GM20431 (cell line): Measurements from ENCODE around the gene TAB3.

ENCODE experiments used
- in situ Hi-C: fragments of 300-500 bp; cut with MseI, MboI; formaldehyde crosslinking; loops from one replicate; pipeline ENCODE4 v1.15.0; 2020; ENCODE audit warnings: low sequenced_read_pairs; ENCODE audit not compliant: unreplicated experiment

The TAB3 gene, protein sequence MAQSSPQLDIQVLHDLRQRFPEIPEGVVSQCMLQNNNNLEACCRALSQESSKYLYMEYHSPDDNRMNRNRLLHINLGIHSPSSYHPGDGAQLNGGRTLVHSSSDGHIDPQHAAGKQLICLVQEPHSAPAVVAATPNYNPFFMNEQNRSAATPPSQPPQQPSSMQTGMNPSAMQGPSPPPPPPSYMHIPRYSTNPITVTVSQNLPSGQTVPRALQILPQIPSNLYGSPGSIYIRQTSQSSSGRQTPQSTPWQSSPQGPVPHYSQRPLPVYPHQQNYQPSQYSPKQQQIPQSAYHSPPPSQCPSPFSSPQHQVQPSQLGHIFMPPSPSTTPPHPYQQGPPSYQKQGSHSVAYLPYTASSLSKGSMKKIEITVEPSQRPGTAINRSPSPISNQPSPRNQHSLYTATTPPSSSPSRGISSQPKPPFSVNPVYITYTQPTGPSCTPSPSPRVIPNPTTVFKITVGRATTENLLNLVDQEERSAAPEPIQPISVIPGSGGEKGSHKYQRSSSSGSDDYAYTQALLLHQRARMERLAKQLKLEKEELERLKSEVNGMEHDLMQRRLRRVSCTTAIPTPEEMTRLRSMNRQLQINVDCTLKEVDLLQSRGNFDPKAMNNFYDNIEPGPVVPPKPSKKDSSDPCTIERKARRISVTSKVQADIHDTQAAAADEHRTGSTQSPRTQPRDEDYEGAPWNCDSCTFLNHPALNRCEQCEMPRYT

GRCh38 chrX:30889147-30890140 lies at the start of gene TAB3:
TAB3 (minus strand) TSS chrX:30889254; CDS start chrX:30859588, 29,666 bp downstream.
- in situ Hi-C loops = no loop called here

- in situ Hi-C loops = no loop called here
These were observed 49.2 kb upstream of the TAB3 start for GRCh38 chrX:30938295-30938694.

DNA sequence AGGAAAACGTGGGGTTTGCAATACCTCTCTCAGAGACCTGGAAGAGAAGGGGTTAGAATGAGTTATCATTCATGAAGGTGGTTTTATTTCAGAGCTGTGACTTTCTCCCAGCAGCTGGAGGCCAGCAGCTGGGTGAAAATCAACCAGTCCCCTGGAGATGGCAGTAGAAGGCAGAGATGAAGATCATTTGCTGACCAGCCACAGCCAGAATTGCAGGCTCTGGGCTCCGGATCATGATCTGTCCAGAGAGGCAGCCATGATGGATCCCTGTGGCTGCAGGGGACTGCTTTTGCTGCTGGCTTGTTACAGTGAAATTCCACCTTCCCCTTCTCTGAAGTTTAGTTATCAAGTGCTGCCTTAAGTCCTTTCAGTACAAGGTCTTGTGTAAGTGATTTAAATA lies 46.9 kb upstream of the TAB3 start:
- in situ Hi-C loops = no loop called here

DNA sequence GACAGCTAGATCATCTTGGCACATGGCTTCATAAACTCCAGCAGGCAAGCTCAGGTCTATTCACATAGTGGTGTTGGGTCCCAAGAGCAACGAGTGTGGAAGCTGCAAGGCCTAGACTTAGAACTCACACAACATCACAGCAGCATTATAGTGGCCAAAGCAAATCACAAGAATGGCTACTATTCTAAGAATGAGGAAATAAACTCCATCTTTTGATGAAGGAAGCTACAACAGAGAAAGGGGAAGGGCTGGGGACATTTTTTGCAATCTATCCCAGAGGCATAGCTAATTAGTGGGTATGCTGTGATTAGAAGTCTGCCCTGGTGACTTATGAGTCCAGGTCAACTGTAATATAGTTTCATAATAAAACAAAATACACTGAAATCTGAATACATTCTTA lies 42.9 kb upstream of the TAB3 start:
- in situ Hi-C loops = no loop called here

DNA sequence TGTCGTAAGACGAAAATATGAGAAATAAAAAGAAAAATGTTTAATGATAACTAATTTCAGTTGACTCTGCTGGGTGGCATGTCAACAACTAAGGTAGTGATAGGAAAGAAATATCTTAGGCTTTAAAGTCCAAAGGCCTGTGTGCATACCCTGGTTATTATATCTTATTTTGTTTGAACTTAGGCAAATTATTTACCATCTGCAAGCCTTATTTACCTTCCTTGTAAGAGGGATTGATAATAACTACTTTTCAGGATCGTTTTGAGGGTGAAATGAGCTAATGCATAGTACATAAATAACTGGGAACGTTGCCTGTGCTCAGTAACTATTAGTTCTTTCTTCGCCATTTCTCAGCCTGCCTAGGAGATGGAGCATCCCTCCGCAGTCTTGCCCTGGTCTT lies 41.6 kb upstream of the TAB3 start:
- in situ Hi-C loops = no loop called here

DNA sequence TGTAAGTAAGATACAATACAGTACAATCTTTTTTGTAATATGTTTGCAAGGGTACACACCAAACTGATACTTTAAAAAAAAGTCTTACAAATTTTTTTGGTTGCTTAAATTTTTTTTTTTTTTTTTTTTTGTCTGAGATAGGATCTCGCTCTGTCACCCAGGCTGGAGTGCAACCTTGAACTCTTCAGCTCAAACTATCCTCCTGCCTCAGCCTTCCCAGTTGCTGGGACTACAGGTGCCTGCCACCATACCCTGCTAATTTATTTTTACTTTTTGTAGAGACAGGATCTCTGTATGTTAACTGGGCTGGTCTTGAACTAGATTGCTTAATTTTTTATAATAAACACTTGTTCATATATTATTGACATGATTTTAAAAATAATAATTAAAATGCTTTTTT lies 41.1 kb upstream of the TAB3 start:
- in situ Hi-C loops = no loop called here

- in situ Hi-C loops = no loop called here
These were observed 31.2 kb upstream of the TAB3 start for GRCh38 chrX:30920271-30920670.

DNA sequence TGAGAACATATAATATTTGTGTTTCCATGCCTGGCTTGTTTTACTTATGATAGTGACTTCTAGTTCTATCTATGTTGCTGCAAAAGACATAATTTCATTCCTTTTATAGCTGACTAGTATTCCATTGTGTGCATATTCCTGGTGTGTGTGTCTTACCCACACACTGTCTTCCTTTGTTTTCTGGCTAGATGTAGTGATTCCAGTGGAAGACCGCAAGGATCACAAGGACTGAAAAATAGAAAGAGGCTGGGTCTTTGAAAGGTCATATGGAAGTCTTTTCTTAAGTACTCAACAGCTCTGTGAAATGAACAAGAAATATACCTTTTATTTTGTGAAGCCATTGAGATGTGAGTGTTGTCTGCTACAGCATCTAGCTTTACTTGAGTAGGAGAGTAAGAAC lies 29.4 kb upstream of the TAB3 start:
- in situ Hi-C loops = no loop called here

- in situ Hi-C loops = no loop called here
These were observed 24.4 kb upstream of the TAB3 start for GRCh38 chrX:30913492-30913891.

- in situ Hi-C loops = no loop called here
These were observed 21.2 kb upstream of the TAB3 start for GRCh38 chrX:30910124-30910860.

DNA sequence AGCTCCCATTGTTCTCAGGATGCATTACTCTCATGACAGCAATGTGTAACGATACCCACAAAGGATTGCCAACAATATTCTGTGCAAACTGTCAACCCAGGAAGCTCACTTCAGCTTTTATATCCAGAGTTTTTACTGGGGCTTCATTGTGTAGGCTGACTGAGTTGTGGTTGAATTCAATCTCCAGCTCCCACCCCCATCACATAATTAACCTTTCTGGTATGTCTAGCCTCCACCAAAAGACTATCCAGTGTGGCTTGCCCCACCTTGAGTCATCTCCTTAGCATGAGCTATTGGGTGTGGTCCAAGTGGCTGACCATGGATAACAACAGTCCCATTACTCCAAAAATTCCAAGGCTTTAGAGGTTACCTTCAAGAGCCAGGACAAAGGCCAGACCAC lies 17.7 kb upstream of the TAB3 start:
- in situ Hi-C loops = no loop called here

DNA sequence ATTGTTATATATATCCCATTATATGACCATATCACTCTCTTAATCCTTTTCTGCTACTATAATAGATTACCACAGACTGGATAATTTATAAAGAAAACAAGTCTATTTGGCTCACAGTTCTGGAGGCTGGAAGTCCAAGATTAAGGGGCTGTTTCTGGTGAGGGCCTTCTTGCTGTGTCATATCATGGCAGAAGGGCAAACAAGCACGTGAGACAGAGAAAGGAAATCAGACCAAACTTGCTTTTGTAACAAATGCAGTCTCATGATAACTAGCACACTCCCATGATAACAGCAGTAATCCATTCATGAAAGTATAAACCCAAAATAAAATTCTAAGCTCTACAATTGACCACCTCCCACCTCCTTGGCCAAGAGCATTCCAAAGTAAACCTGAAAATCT lies 16.3 kb upstream of the TAB3 start:
- in situ Hi-C loops = no loop called here

DNA sequence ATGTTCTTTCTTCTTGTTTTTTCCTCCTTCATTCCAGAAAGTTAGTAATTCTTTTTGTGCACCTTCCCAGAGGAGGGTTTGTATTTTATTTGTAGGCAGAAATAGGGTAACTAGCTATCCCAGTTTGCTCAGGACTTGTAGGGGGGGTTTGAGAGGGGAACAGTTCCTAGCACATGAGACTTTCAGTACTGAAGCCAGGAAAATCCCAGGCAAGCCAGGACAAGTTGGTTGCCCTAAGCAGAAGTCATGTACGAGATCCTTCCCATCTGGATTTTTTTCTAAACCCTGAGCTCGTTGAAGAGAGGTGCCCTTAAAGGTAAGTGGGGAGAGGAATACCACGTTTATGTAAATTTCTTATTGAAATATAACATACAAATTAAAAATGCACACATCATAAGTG lies 15.6 kb upstream of the TAB3 start:
- in situ Hi-C loops = no loop called here

- in situ Hi-C loops = no loop called here
These were observed 15.1 kb upstream of the TAB3 start for GRCh38 chrX:30904186-30904585.

DNA sequence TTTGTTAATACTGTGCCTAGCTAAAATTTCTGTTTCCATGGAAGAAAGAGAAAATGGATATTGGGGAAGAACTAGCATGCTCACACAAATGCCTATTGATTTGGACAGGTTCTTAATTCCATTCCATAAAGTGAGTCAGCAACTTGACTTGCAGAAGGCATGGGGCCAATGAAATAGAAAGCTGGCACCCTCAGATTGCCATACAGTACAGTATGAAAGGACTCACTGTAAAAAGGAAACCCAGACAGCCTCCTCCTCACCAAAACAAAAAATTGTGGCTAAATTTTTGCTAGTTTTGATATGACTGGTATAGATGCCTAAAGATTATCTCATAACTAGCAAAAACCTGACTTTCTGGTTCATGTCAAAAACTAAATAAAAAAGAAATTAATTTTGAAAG lies 11.2 kb upstream of the TAB3 start:
- in situ Hi-C loops = no loop called here

- in situ Hi-C loops = no loop called here
These were observed 9.8 kb upstream of the TAB3 start for GRCh38 chrX:30898886-30899285.

DNA sequence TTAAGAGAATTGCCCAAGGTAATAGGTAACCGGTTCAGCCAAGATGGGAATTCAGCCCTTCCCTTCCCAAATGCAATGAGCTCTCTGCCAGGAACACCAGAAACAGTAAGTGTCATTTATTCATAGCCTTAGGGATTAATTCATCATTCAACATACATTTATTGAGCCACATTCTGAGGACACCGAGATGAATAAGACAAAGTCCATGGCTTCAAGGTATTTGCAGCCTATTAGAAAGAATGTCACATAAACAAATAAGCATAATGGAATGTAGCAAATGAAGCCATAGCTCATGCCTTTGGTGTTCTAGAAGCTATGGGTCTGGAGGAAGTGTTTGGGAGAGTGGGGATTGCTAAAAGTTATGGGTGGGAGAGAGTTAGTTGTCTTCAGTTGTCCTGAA lies 6.3 kb upstream of the TAB3 start:
- in situ Hi-C loops = no loop called here

DNA sequence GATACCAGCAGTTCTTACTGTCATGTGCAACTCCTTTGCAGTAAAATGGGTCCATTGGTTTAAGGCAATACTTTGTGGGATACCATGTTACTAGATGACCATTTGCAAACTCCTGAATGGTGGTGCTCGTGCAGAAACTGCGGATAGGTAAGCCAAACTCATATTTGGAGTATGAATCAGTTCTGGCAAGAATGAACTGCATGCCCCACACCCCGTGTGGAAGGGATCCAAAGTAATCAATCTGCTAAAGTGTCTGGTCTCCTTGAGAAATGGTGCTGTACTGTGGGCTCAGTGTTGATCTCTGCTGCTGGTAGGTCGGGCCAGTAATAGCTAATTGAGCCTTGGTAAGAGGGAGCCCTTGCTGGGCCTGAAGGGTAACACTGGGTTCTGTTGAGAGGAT lies 4.2 kb upstream of the TAB3 start:
- in situ Hi-C loops = no loop called here

- in situ Hi-C loops = no loop called here
These were observed 3.5 kb upstream of the TAB3 start for GRCh38 chrX:30892591-30892990.
